Fibroblast of peridontal ligament (primary cell): ENCODE data around the gene BMERB1.
"Not testable (repeated sequence)": the region's sequence is repeated elsewhere in the genome, so short reads cannot be mapped to it uniquely, and the experiment has no call there.

Source experiments
- DNase-seq: peaks from one replicate; pipeline ENCODE4 v3.0.0-alpha.2; 2010; ENCODE audit errors: extremely low read depth

BMERB1 gene

DNA sequence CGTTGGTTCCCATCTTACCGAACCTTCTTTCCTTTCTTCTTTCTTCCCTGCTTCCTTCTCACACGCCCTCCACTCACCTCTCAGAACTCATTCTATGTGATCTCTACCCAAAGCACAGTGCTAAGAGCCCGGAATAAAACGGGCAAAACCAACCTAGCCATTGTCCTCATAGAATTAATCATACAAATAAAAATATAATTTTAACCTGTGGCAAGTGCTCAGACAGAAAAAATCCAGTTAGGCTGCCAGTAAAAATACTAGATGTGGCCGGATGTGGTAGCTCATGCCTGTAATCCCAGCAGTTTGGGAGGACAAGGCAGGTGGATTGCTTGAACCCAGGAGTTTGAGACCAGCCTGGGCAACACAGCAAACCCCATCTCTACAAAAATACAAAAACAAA, 27.0 kb downstream of the BMERB1 start:
- DNase-seq: no peak

GRCh38 chr16:15464401-15465186, 30.2 kb downstream of the BMERB1 start:
- peak; percentile 30 for DNase-seq

- no peak for DNase-seq
Observed at GRCh38 chr16:15466131-15466530, 31.7 kb downstream of the BMERB1 start.

- DNase-seq: peak; percentile 13
Observed at GRCh38 chr16:15466886-15467781, 32.7 kb downstream of the BMERB1 start.

DNA sequence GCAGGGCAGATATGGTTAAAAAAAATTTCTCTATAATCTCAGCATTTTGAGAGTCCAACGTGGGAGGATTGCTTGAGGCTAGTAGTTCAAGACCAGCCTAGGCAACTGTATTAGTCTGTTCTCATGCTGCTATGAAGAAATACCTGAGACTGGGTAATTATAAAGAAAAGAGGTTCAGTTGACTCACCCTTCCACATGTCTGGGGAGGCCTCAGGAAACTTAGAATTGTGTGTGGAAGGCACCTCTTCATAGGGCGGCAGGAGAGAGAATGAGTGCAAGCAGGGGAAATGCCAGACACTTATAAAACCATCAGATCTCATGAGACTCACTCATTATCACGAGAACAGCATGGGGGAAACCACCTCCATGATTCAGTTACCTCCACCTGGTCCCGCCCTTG, 42.6 kb downstream of the BMERB1 start:
- not testable (repeated sequence) for DNase-seq

DNA sequence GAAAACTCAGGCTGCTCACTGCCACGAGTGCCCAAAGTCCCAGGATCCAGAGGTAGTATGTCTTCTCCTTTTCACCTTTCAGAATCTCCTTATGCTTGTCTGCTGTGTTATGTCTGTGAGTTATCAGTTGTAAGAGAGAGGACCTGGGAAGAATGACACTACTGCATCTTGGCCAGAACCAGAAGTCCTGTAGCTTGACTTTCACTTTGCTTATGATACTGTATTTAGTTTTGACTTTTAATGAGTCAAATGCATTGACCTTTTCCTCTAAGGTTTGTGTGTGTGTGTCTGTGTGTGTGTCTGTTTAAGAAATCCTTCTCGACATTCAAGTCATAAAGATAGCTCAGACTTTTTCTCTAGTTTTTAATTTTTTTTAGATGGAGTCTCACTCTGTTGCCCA, 43.4 kb downstream of the BMERB1 start:
- no peak for DNase-seq

- peak; percentile 84 for DNase-seq
Observed at GRCh38 chr16:15482068-15482747, 47.8 kb downstream of the BMERB1 start.

DNA sequence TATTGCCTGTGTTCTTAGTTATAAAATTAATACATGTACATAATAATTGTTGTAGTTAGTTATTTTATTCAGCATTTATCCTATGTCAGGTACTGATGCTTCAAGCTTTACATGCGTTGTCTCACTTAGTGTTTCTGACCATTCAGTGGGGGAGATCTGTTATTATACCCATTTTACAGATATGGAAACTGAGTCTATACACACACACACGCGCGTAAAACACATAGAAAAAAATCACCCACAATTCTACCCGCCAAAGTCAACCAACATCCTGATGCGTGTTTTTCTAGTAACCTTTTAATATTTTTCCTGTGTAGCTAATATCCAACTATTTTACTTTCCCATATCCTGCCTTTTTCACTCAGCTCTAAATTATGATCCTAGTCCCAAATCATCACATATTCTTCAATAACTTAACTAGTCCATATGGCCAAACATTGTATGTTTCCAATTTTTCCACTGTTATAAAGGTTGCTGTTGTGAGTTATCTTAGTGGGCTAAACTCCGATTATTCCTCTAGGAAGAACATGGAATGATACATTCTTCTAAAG, 48.4 kb downstream of the BMERB1 start:
- no peak for DNase-seq

- no peak for DNase-seq
Observed at GRCh38 chr16:15483857-15484256, 49.5 kb downstream of the BMERB1 start.

- peak; percentile 57 for DNase-seq
Observed at GRCh38 chr16:15484662-15485061, 50.3 kb downstream of the BMERB1 start.

- no peak for DNase-seq
Observed at GRCh38 chr16:15485175-15485574, 50.8 kb downstream of the BMERB1 start.

- no peak for DNase-seq
Observed at GRCh38 chr16:15486661-15487060, 52.3 kb downstream of the BMERB1 start.

DNA sequence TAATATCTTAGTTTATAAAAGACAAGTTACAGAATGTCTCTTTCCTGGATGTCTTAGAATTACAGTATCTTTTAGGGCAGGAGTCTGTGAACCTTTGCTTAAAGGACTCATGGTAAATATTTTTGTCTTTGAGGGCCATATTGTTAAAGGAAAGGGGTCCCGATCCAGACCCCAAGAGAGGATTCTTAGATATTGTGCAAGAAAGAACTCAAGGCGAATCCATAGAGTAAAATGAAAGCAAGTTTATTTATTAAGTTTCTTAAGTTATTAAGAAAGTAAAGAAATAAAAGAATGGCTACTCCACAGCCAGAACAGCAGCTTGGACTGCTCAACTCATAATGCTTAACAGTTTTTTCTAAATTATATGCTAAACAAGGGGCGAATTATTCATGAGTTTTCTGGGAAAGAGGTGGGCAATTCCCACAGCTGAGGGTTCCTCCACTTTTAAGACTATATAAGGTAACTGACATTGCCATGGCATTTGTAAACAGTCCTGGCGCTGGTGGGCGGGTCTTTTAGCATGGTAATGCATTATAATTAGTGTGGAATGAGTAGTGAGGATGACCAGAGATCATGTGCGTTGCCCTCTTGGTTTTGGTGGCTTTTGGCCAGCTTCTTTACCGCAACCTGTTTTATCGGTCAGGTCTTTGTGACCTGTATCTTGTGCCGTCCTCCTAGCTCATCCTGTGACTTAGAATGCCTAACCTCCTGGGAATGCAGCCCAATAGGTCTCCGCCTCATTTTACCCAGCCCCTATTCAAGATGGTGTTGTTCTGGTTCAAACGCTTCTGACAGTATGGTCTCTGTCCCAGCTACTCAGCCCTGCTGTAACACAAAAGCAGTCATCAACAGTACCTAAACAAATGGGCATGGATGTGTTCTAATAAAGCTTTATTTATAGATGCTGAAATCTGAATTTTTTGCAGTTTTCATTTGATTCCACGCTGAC, 53.2 kb downstream of the BMERB1 start:
- DNase-seq: no peak

GRCh38 chr16:15489016-15489415, 54.6 kb downstream of the BMERB1 start:
- no peak for DNase-seq

GRCh38 chr16:15490123-15490711, 55.8 kb downstream of the BMERB1 start:
- DNase-seq: no peak

DNA sequence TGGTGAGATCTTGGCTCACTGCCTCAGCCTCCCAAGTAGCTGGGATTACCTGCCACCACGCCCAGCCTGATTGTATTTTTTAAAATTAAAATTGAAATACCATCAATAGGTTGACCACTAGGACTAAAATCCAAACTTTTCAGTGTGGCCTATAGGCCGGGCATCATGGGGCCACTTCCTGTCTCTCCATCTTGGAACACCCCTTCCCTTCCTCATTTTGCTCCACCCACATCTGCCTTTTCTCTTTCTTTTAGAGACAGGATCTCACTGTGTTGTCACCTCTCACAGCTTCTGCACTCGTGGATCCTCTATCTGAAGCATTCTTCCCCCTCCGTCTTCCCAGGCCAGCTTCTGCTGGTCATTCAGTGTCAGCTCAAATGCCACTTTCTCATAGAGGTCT, 57.0 kb downstream of the BMERB1 start:
- no peak for DNase-seq

GRCh38 chr16:15492091-15492740, 57.8 kb downstream of the BMERB1 start:
- DNase-seq: no peak

GRCh38 chr16:15493466-15494180, 59.2 kb downstream of the BMERB1 start:
- peak; percentile 98 for DNase-seq

DNA sequence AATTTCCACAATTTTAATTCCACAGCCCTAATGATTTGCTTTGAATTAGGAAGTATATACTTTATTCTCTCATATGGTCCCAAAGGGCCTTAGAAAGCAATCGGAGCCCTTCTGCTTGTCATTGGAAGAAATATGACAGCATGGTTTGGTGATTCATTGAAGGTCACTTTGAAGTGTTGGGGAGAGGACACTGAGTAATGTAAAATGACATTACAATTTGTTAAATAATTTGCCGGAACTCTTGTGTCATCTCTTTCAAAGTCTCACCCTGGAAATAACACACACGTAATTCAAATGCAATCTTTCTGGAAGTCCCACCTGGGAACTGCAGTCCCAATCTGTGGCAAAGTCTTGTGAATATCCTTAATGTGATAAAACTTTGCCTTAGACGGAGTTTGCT, 59.8 kb downstream of the BMERB1 start:
- no peak for DNase-seq
